Astrocyte (in vitro differentiated cells and primary cell): ENCODE data around the gene SEMA3B. TPM values are rescaled to one million over a fixed set of nuclear protein-coding genes. Genes with fewer than 3 reads are reported as not detected.
"Not testable (repeated sequence)": the region's sequence is repeated elsewhere in the genome, so short reads cannot be mapped to it uniquely, and the experiment has no call there.

Experiments used
- DNase-seq: peaks from one replicate; pipeline ENCODE4 v3.0.0-alpha.2; 2010; ENCODE audit warnings: low read depth
- FAIRE-seq: peaks from 2 replicates; lab custom pipeline; 2011; peaks lifted over from hg19 to GRCh38; lab: Jason Lieb, UNC
- H2AFZ ChIP-seq: 2 replicates; pipeline ENCODE4 v1.6.0; 2012; ENCODE audit warnings: low read depth, low read length, inconsistent platforms
- H3K27ac ChIP-seq: 2 replicates; pipeline ENCODE4 v1.5.1; 2011; ENCODE audit warnings: low read depth, low read length, inconsistent platforms
- H3K27me3 ChIP-seq: 2 replicates; pipeline ENCODE4 v1.6.0; 2011; ENCODE audit warnings: low read length, inconsistent platforms; ENCODE audit not compliant: insufficient read depth
- H3K36me3 ChIP-seq: 2 replicates; pipeline ENCODE4 v1.5.1; 2011; ENCODE audit warnings: low read length, inconsistent platforms; ENCODE audit not compliant: insufficient read depth
- H3K4me1 ChIP-seq: 2 replicates; pipeline ENCODE4 v1.5.1; 2011; ENCODE audit warnings: low read length, inconsistent platforms; ENCODE audit not compliant: insufficient read depth
- H3K4me2 ChIP-seq: 2 replicates; pipeline ENCODE4 v1.6.0; 2012; ENCODE audit warnings: low read length, inconsistent platforms
- H3K4me3 ChIP-seq: 2 replicates; pipeline ENCODE4 v1.5.1; 2011; ENCODE audit warnings: low read depth, mild to moderate bottlenecking, low read length, inconsistent platforms; ENCODE audit not compliant: insufficient read depth
- H3K79me2 ChIP-seq: 2 replicates; pipeline ENCODE4 v1.6.0; 2012; ENCODE audit warnings: mild to moderate bottlenecking, low read length, inconsistent platforms; ENCODE audit not compliant: insufficient read depth
- H3K9ac ChIP-seq: 2 replicates; pipeline ENCODE4 v1.6.0; 2012; ENCODE audit warnings: mild to moderate bottlenecking, low read length, inconsistent platforms
- H3K9me3 ChIP-seq: 2 replicates; pipeline ENCODE4 v1.5.1; 2012; ENCODE audit warnings: low read depth, mild to moderate bottlenecking, low read length, inconsistent platforms; ENCODE audit not compliant: insufficient read depth
- H4K20me1 ChIP-seq: 2 replicates; pipeline ENCODE4 v1.6.0; 2012; ENCODE audit warnings: low read length, inconsistent platforms; ENCODE audit not compliant: insufficient read depth
- H3K27ac Mint-ChIP-seq: one replicate; pipeline ENCODE4 v1.8.0; 2021; ENCODE audit warnings: mild to moderate bottlenecking, mixed read lengths; ENCODE audit not compliant: unreplicated experiment
- H3K27me3 Mint-ChIP-seq: one replicate; pipeline ENCODE4 v1.8.0; 2021; ENCODE audit warnings: low read depth, mixed read lengths; ENCODE audit not compliant: unreplicated experiment
- H3K36me3 Mint-ChIP-seq: one replicate; pipeline ENCODE4 v1.8.0; 2021; ENCODE audit warnings: low read depth, mixed read lengths; ENCODE audit not compliant: unreplicated experiment
- H3K4me1 Mint-ChIP-seq: one replicate; pipeline ENCODE4 v1.8.0; 2021; ENCODE audit warnings: low read depth, mixed read lengths; ENCODE audit not compliant: unreplicated experiment
- H3K4me3 Mint-ChIP-seq: one replicate; pipeline ENCODE4 v1.8.0; 2021; ENCODE audit warnings: mild to moderate bottlenecking, moderate library complexity, mixed read lengths; ENCODE audit not compliant: unreplicated experiment
- H3K9me3 Mint-ChIP-seq: one replicate; pipeline ENCODE4 v1.8.0; 2021; ENCODE audit warnings: mild to moderate bottlenecking, mixed read lengths; ENCODE audit not compliant: unreplicated experiment
- CTCF ChIP-seq: IDR thresholded peaks from 2 replicates; pipeline ENCODE4 v1.5.1; 2011; ENCODE audit warnings: low read depth, mild to moderate bottlenecking, inconsistent platforms, low read length, moderate library complexity; ENCODE audit not compliant: insufficient read depth
- EZH2 ChIP-seq: IDR thresholded peaks from 2 replicates; pipeline ENCODE4 v1.6.1; 2012; ENCODE audit warnings: mild to moderate bottlenecking, low read length, inconsistent platforms; ENCODE audit not compliant: insufficient read depth
- total RNA-seq: library from RNA; stranded (reverse); gene quantifications from 2 replicates; pipeline ENCODE4 v1.2.1, GENCODE V29; 2021

Gene SEMA3B
- total RNA-seq, 1 donor from 2014 or later: 5.9 TPM

GRCh38 chr3:50261505-50261904, 7.4 kb upstream of the SEMA3B start:
- DNase-seq (no peak), FAIRE-seq (no peak)
- H3K36me3 ChIP-seq: peaks cover 16% of the 10 kb centered on the region
- peak overlapping the region; percentile 82 for H3K4me2 ChIP-seq
- Mint-ChIP-seq H3K36me3 (peaks cover 9% of the 10 kb centered on the region), H3K27me3 (no peaks in the 10 kb centered on the region), H3K4me3 (no peak overlapping the region), H3K27ac (peak overlapping the region; percentile 83), H3K9me3 (no peaks in the 10 kb centered on the region), H3K4me1 (peaks cover 25% of the 10 kb centered on the region)
- H2AFZ ChIP-seq: no peak overlapping the region
- peaks cover 9% of the 10 kb centered on the region for H3K79me2 ChIP-seq
- no peaks in the 10 kb centered on the region for H3K9me3 ChIP-seq
- no peak overlapping the region for H3K4me3 ChIP-seq
- no peak overlapping the region for H3K27ac ChIP-seq
- peaks cover 11% of the 10 kb centered on the region for H4K20me1 ChIP-seq
- no peaks in the 10 kb centered on the region for H3K27me3 ChIP-seq
- peak overlapping the region; percentile 92 for H3K9ac ChIP-seq
- peaks cover 33% of the 10 kb centered on the region for H3K4me1 ChIP-seq
- no peak for TF ChIP-seq EZH2
- TF ChIP-seq CTCF: no peak

GRCh38 chr3:50262200-50262599, 6.7 kb upstream of the SEMA3B start:
- H3K36me3 Mint-ChIP-seq, H3K9ac ChIP-seq, H3K9me3 Mint-ChIP-seq, FAIRE-seq, H3K27ac ChIP-seq, H3K36me3 ChIP-seq, H3K9me3 ChIP-seq, H3K4me3 ChIP-seq, H3K4me2 ChIP-seq, H2AFZ ChIP-seq, H3K79me2 ChIP-seq, H3K4me3 Mint-ChIP-seq, H3K27me3 Mint-ChIP-seq, H3K27me3 ChIP-seq, H4K20me1 ChIP-seq, DNase-seq: not testable (repeated sequence)
- H3K4me1 ChIP-seq: peaks cover 38% of the 10 kb centered on the region
- Mint-ChIP-seq H3K4me1 (peaks cover 25% of the 10 kb centered on the region), H3K27ac (peak overlapping the region; percentile 41)

GRCh38 chr3:50262778-50263177, 6.2 kb upstream of the SEMA3B start:
- peaks cover 24% of the 10 kb centered on the region for H3K4me1 Mint-ChIP-seq
- no peak for FAIRE-seq

More at GRCh38 chr3:50262778-50263177, 6.2 kb upstream of the SEMA3B start:
- H3K4me3 Mint-ChIP-seq: no peak overlapping the region
- Histone ChIP-seq H3K9me3 (no peaks in the 10 kb centered on the region), H3K9ac (no peak overlapping the region), H3K79me2 (no peaks in the 10 kb centered on the region), H3K27me3 (no peaks in the 10 kb centered on the region), H3K36me3 (peaks cover 7% of the 10 kb centered on the region), H3K4me2 (no peak overlapping the region), H3K27ac (no peak overlapping the region), H3K4me3 (no peak overlapping the region), H4K20me1 (no peaks in the 10 kb centered on the region), H2AFZ (no peak overlapping the region), H3K4me1 (peaks cover 39% of the 10 kb centered on the region)
- peaks cover 5% of the 10 kb centered on the region for H3K36me3 Mint-ChIP-seq
- no peak for DNase-seq
- no peaks in the 10 kb centered on the region for H3K9me3 Mint-ChIP-seq
- TF ChIP-seq EZH2 (no peak), CTCF (no peak)
- H3K27ac Mint-ChIP-seq: no peak overlapping the region
- no peaks in the 10 kb centered on the region for H3K27me3 Mint-ChIP-seq
